Hepatic stellate cell (primary cell): ENCODE measurements around the gene MEMO1.
"Not testable (repeated sequence)": the region's sequence is repeated elsewhere in the genome, so short reads cannot be mapped to it uniquely, and the experiment has no call there.

Experiments used
- DNase-seq: peaks from one replicate; pipeline ENCODE4 v3.0.0; 2011; ENCODE audit warnings: low spot score

MEMO1 gene

GRCh38 chr2:31957354-31958139 lies 53.3 kb downstream of the MEMO1 start:
- DNase-seq = no peak

GRCh38 chr2:31956934-31957333 lies 53.9 kb downstream of the MEMO1 start:
- DNase-seq = not testable (repeated sequence)

- no peak for DNase-seq
Observed at GRCh38 chr2:31956312-31956711, 54.5 kb downstream of the MEMO1 start.

GRCh38 chr2:31953095-31953494 lies 57.7 kb downstream of the MEMO1 start:
- not testable (repeated sequence) for DNase-seq

- DNase-seq = no peak
Observed at GRCh38 chr2:31950946-31951562, 59.8 kb downstream of the MEMO1 start.

GRCh38 chr2:31947871-31948270 lies 62.9 kb downstream of the MEMO1 start:
- no peak for DNase-seq

- no peak for DNase-seq
Observed at GRCh38 chr2:31946838-31947237, 64.0 kb downstream of the MEMO1 start.

- DNase-seq = no peak
Observed at GRCh38 chr2:31945572-31945935, 65.3 kb downstream of the MEMO1 start.

- DNase-seq = no peak
Observed at GRCh38 chr2:31944828-31945571, 65.8 kb downstream of the MEMO1 start.

- DNase-seq = no peak
Observed at GRCh38 chr2:31943636-31944225, 67.1 kb downstream of the MEMO1 start.

- no peak for DNase-seq
Observed at GRCh38 chr2:31940920-31941319, 69.9 kb downstream of the MEMO1 start.

- peak; percentile 14 for DNase-seq
Observed at GRCh38 chr2:31937741-31938140, 73.1 kb downstream of the MEMO1 start.

- DNase-seq = no peak
Observed at GRCh38 chr2:31935370-31935769, 75.4 kb downstream of the MEMO1 start.

GRCh38 chr2:31933066-31933465 lies 77.7 kb downstream of the MEMO1 start:
- DNase-seq = no peak

- DNase-seq = no peak
Observed at GRCh38 chr2:31932589-31932988, 78.2 kb downstream of the MEMO1 start.

GRCh38 chr2:31931916-31932315 lies 78.9 kb downstream of the MEMO1 start:
- no peak for DNase-seq

- DNase-seq = no peak
Observed at GRCh38 chr2:31925517-31925916, 85.3 kb downstream of the MEMO1 start.

GRCh38 chr2:31923662-31924061 lies 87.1 kb downstream of the MEMO1 start:
- no peak for DNase-seq

GRCh38 chr2:31922542-31923408 lies 88.0 kb downstream of the MEMO1 start:
- DNase-seq = no peak

GRCh38 chr2:31920962-31921361 lies 89.8 kb downstream of the MEMO1 start:
- DNase-seq = no peak

GRCh38 chr2:31919499-31919898 lies 91.3 kb downstream of the MEMO1 start:
- no peak for DNase-seq

GRCh38 chr2:31909661-31910060 lies 101.1 kb downstream of the MEMO1 start:
- no peak for DNase-seq
